Measurements from ENCODE around the gene SAMD1.

Gene SAMD1

GRCh38 chr19:14090509-14091080 lies at the start of gene SAMD1:
TSS of gene SAMD1 (minus strand) at chr19:14090751.
- peak; percentile 75 for DNase-seq

GRCh38 chr19:14139944-14140343 lies 49.4 kb upstream of the SAMD1 start:
- DNase-seq = no peak

GRCh38 chr19:14138576-14139265 lies 48.2 kb upstream of the SAMD1 start:
- DNase-seq = no peak

GRCh38 chr19:14136509-14137281 lies 46.1 kb upstream of the SAMD1 start, which contains the start of gene ASF1B:
TSS of gene ASF1B (minus strand) at chr19:14136589. CDS start at chr19:14136456, 133 bp downstream.
- peak; percentile 97 for DNase-seq

GRCh38 chr19:14135985-14136508 lies 45.5 kb upstream of the SAMD1 start:
- DNase-seq = no peak

GRCh38 chr19:14135355-14135754 lies 44.8 kb upstream of the SAMD1 start:
- no peak for DNase-seq

- DNase-seq = no peak
Observed at GRCh38 chr19:14127929-14128509, 37.5 kb upstream of the SAMD1 start.

GRCh38 chr19:14127176-14127575 lies 36.6 kb upstream of the SAMD1 start:
- no peak for DNase-seq

GRCh38 chr19:14122924-14123323 lies 32.4 kb upstream of the SAMD1 start:
- DNase-seq = no peak

GRCh38 chr19:14120497-14120780 lies 29.9 kb upstream of the SAMD1 start:
- no peak for DNase-seq

- no peak for DNase-seq
Observed at GRCh38 chr19:14119644-14120496, 29.3 kb upstream of the SAMD1 start.

GRCh38 chr19:14119146-14119545 lies 28.6 kb upstream of the SAMD1 start:
- DNase-seq = no peak

GRCh38 chr19:14118165-14119051 lies 27.9 kb upstream of the SAMD1 start:
- no peak for DNase-seq

- peak; percentile 99 for DNase-seq
Observed at GRCh38 chr19:14117668-14118164, 27.2 kb upstream of the SAMD1 start, which contains the start of gene PRKACA. TSS of gene PRKACA (minus strand) at chr19:14117762. CDS start at chr19:14117547, 215 bp downstream.

- DNase-seq = no peak
Observed at GRCh38 chr19:14116918-14117578, 26.5 kb upstream of the SAMD1 start.

GRCh38 chr19:14116525-14116917 lies 26.0 kb upstream of the SAMD1 start:
- no peak for DNase-seq

- no peak for DNase-seq
Observed at GRCh38 chr19:14115756-14116155, 25.2 kb upstream of the SAMD1 start.

- DNase-seq = no peak
Observed at GRCh38 chr19:14114854-14115253, 24.3 kb upstream of the SAMD1 start.

- DNase-seq = no peak
Observed at GRCh38 chr19:14114439-14114838, 23.9 kb upstream of the SAMD1 start.

GRCh38 chr19:14113762-14114414 lies 23.3 kb upstream of the SAMD1 start:
- DNase-seq = no peak

Measured in activated CD4-positive, alpha-beta T cell treated with anti-CD3 and anti-CD28 coated beads for 1 hour (primary cell).